ENCODE data around the gene CAPZB.

The CAPZB gene

DNA sequence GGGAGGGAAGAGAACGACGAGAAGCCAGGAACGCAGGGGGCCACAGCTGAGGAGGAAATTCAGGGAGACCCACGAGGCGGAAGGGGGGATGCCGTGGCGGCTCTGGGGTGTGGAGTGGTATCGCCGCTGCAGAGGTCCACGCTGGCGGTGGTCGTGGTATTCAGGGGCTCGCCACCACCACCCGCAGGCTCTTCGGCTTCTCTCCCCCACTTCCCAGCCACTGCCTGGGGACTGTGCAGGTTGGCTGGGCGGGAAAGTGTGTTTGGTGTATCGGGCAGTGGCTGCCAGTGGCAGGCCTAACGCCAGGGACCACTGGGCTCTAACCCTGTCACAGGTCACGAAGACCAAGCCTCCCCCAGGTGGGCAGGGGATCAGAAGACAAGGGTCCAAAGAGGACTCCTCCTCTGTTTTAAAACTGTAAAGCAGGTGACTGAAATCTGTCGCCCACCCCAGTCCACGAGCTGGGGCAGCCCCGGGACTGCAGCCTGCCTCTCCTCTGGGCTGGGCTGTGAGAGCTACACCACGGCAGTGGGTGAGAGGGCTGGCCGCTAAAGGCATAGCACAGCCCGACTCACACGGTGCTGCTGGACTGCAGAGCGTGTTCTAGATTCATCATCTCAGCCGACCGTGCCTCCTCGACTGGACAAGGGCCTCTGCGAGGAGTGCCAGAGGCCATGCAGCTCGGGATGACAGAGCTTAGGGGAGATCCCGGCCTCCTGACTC is 142.3 kb downstream of the CAPZB start:
- DNase-seq: no peak

DNA sequence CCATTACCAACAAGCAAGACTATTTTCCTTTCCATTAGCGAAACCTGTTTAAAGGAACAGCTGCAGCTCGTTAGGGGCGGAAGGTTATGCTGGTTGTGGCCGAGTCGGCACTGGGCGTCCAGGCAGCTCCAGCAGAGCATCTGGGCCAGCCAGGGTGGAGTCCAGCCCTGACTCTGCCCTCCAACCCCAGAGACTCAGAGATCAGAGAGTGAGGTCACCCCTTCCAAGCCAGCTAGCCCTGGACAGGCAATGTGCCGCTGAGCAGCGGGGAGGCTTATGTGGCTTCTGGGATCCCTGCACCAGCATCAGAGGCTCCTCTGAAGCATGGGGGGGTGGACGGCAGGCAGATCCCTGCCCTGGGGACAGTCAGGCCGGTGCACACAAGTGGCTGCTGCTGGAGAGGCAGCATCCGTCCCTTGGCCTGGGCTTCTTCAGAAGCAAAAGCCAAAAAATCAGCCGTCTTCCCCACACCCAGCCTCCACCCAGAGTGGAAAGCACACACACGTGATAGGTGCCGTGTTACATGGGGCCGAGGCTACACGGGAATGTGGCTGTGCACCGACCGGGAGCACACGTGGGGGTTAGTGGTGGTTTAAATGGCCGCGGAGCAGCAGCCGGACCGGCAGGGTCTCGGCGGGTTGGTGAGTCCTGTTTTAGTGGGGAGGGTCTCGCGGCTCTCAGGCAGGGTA is 143.1 kb downstream of the CAPZB start:
- no peak for DNase-seq

DNA sequence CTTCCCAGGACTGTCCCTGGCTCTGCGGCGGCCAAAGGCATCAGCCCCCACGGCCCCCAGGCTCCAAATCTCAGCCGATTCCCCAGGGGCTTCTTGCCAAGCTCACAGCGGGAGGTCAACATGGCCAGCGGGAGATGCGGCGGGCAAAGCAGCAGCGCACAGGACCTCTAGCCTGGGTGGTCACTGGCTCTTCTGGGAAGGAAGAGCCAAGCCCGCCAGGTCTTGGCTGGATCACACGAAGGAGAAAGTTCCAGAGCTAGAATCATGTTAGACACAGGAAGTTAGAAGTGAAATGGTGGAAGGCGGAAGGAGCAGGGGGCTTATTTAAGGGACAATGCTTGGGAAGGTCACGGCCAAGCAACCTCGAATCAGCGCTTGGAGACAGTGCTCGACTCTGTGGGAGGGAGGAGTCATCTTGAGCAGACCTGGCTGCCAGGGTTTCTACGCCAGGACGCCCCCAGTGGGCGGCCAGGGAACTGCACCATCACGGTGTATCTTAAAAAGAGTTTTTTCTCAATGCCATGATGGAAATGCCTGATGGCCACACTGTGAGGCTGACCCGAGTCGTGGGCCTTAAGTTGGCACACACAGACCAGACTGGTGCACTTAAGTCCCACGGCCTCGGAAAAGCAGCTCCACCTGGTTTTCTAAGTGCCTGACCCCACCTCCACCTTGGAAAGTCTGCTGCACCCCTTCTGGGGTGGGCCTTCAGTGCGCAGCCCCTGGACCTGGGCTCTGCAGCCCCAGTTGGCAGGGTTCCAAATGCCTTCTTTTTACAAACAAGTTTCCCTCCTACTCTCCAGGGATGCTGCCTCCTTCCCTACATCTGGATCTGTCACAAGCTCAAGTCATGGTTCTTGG is 143.9 kb downstream of the CAPZB start:
- peak; percentile 83 to 84 for DNase-seq

DNA sequence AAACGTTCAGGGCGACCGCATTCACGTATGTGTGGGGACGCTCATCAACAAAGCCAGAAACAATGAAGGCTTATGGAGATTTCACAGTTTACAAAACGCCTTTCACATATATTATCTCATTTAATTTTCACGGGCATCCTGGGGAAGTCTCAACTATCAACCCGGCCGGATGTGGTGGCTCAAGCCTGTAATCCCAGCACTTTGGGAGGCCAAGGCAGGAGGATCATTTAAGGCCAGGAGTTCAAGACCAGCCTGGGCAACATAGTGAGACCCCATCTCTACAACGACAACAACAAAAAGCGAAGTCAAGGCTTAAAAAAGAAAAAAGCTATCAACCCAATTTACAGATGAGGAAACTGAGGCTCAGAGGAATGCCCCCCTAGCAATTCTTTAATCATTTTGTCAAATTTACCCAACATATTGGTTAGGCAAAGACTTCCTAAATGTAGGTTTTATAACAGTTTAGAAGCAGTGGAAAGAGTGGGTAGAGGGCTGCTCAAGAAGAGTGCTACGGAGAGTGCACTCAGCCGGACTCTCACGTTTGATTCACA is 144.9 kb downstream of the CAPZB start:
- DNase-seq: no peak

DNA sequence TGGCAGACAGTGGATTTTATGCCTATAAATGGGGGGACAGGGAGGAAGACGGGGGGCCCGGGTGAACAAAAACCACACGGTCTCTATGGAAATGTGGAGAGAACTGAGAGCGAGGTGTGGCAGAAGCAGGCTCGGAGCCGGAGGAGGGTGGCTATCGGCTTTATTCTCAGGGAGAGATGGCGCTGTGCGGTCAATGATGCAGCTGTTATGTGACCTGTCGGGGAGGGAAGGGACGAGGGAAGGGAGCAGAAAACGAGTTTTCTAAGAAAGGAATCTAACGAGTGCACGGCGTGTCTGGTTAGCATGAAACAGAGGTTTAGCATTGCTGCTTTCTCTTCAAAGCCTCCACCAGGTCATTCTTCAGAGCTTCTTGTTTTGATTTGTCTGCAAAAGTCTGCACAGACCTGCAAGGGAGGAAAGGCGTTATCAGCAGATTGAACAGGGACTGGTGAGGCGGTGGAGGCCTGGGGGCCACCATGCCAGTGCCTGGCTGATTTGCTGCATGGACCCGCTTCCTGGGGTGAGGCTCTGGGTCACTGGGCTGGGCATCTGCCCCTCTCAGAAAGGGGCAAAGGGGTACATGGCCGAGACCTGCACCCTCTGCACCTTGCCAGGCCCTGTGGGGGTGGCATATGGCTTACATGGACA is 146.0 kb downstream of the CAPZB start:
- no peak for DNase-seq

DNA sequence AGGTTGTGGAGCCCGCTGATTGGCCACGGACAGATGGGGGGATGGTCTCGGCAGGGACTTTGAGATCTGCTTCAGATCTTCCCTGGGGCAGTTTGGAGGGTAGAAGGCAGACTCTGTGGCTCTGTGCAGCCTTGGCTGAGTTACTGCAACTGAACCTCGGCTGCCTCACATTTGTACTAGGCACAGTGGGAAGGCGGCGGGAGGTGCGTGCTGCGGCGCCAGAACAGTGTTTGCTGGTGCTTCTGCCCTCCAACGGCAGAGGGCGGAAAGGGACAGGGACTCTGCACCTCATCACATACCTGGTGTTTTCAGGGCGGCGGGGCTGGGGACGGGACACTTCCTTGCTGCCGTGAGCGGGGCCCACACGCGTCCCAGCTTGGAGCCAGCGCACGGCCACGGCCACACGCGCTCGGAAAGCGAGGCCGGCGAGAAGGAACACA is 147.0 kb downstream of the CAPZB start:
- no peak for DNase-seq

DNA sequence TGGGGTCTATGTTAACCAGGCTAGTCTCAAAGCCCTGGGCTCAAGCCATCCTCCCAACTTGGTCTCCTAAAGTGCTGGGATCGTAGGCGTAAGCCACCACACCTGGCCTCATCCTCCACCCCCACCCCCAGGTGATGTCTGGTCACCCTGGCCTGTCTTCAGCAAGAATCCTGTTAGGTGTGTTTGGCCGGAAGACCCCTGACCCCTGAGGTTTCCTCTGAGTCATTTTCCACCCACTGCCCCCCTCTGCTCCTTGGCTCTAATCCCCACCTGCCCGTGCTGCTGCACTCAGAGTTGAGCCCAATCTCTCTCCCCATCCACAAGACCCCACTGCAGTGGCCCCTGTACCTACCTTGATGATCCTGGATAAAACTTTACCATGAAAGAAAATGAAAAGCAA is 148.1 kb downstream of the CAPZB start:
- DNase-seq: no peak

DNA sequence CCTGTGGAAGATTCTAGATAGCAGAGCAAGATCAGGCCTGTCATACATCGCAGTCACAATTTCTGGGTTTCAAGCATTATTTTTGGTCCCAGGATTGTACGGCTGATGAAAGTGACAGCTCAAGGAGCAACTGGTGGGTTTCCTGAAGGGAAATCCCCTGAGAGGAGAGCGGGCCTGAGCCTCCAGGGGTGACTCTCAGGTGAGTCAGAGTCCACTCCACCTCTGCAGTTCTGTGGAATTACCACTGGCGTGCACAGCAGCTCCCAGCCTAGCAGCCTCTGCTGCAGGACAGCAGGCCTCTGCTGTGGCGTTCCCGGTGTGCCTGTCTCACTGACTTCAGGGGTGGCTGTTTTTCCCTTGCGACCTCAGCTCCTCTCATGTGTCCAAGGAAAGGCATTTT is 148.8 kb downstream of the CAPZB start:
- peak; percentile 55 to 56 for DNase-seq

DNA sequence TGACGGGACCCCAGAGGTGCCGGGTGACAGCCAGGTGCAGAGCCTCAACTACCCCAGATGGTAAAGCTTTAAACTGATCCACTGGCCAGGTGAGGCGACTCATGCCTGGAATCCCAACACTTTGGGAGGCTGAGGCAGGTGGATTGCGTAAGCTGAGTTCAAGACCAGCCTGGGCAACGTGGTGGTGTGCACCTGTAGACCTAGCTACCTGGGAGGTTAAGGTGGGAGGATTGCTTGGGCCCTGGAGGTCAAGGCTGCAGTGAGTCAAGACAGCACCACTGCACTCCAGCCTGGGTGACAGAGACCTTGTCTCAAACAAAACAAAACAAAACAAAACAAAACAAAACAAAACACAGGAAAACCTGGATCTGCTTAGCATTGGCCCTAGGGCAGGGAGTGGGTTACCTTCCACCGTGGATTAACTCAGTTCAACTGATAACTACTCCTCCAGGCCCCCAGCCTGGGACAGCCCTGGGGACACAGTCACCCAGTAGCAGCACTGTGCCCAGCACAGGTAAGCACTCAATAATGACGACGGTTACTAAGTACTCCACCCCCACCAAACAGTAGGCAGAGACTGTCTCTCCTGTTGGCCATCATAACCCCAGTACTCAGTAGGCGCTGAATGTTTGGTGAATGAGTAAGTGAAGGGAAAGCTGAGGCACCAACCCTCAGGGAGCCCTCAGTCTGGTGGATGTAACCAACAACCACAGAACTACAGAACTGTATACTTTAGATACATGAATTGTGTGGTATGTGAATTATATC is 151.6 kb downstream of the CAPZB start:
- DNase-seq: no peak

DNA sequence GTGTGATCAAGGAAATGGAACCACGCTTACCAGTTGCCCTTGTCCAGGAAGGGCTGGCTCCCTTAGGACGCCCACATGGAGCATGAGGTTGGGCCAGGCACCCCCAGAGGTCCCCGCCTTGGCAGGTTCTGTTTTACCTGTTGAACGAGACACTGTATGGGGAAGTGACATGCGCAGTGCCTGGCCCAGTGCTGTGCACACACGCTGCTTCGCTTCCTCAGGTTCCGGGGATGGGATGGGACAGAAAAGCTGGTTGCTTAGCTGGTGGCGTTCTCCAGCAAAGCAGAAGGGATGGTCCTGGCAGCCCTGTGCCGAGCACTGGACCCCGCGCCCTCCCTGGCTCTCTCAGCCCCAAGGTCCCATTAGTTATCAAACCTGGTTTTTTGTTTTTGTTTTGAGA is 152.5 kb downstream of the CAPZB start:
- no peak for DNase-seq

DNA sequence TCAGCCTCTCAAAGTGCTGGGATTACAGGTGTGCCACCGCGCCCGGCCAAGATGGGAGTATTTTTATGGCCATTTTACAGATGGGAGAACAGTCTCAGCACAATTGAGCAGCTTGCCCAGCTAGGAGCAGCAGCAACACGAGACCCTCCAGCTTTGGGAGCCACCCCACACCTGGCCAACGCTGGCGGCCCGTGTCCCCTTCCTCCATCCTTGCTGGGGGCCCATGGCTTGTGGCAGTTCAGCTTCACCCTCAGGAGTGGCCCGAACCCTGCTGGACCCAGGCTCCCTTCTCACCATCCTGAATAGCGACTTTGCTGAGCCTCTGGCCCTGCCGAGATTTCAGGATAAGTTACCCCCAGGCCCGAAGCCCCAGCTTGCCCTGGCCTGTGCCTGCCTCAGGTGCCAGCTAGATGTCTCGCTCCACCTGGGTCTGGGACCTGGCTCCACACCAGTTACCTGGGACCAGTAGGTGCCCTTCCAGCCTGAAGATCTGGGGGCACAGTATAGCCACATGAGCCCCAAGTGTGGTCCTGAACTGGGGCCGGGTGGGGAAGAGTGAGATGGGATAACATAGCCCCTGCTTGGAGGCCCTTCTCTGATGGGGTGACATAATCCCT is 154.0 kb downstream of the CAPZB start:
- no peak for DNase-seq

DNA sequence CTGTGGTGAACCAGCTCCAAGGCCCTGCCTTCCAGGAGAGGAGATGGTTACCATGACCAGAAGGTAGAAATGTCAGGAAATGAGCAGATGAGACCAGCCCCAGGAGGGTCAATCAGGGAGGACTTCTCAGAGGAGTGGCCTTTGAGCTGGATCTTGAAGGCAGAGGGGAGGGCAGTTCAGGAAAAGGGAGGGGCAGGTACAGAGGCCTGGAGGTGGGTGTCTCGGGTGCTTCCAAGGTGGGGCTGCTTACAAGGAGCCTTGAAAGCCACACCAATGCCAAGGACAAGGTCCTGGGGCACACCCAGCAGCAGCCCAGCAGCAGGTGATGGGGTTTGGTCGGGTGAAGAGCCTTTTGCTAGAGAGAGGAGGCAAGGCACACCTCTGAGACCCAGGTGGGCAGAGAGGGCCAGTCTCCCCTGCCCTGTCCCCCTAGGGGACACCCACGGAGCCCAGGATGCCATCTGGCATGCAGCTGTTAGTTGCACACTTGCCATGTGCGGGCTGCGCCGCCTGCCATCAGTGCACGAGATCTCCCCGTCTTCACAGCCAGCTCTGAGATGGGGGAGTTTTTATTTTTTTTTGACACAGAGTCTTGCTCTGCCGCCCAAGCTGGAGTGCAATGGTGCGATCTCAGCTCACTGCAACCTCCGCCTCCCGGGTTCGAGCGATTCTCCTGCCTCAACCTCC is 154.7 kb downstream of the CAPZB start:
- DNase-seq: no peak

DNA sequence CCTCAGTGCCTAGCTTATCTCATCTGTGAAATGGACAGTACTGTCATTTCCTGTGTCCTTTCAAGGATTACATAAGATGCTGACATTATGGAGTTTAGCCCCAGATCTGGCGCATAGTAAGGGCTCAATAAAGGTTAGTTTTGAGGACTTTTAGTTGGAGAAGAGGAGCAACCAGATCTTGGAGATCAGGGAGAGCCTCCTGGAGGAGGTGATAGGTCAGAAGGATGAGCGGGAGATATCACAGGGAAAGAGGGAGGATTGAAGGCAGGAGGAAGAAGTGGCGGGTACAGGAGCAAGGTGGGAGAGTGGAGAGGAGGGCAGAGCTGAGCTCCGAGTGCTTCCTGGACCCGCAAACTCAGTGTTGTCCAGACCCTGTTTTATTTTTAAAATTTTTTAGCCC is 155.7 kb downstream of the CAPZB start:
- DNase-seq: no peak

DNA sequence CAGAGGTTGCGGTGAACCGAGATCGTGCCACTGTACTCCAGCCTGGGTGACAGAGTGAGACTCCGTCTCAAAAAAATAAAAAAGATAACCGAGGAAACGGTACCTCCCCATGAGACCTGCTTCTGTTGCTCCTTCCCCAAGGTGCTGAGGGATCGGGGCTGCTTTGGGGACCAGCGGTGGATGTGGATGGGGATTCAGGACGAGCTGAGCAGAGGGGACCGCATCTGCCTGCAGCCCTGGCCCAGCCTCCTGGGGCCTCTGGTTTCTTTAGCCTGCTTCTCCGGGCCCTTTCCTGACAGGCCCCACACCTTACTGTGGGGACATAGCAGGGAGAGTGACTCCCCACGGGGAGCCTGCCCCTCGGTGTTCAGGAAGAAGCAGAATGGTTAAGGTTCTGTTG is 156.2 kb downstream of the CAPZB start:
- DNase-seq: no peak

DNA sequence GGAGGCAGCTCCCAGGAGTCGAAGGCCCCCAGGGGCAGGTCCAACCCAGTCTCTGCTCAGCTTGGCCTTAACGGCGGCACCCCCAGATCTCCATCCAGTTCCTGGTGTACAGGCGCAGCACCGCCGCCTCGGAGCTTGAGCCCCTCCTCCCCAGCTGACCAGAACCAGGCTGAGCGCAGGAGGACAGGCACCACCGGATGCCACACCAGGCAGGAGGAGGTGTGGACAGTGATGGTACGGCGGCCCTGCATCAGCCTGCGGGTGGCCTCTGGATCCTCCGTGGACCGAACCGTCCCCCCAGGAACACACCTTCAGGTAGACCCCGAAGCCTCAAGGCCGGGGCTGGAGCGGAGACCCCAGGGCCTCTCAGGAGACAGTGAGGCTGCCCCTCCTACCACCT is 156.9 kb downstream of the CAPZB start:
- DNase-seq: no peak

DNA sequence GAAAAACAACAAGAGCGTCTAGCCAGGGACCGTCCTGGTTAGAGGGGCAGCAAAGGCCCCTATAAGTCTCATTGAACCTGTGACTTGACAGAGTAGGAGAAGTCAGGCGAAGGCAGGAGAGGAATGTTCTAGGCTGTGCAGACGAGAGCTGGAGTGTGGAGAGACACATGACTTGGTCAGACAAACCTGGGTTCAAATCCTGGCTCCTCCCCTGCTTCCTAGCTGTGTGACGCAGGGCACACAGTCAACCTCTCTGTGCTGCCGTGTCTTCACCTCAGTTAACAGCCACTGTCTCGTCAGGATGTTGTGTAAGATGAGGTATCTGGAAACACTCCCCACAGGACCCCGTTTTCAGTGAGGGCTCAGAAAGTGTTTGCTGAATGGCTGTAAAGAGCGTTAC is 157.6 kb downstream of the CAPZB start:
- DNase-seq: no peak

DNA sequence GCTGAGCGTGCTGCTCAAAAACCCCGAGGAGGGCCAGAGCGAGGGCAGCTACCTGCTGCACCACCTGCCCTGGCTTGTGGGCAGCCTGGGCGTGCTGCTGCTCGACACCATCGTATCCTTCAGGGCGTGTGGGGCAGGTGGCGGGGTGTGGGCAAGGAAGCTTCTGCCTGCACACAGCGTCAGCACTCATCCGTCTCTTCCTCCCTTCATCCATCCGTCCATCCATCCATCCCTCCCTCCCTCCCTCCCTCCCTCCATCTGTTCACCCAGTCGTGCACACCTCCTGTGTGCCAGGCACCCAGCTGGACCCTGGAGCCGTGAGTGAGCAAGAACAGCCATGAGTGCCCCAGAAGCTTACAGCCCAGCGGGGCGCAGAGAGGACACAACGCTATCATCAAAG is 158.0 kb downstream of the CAPZB start:
- no peak for DNase-seq

DNA sequence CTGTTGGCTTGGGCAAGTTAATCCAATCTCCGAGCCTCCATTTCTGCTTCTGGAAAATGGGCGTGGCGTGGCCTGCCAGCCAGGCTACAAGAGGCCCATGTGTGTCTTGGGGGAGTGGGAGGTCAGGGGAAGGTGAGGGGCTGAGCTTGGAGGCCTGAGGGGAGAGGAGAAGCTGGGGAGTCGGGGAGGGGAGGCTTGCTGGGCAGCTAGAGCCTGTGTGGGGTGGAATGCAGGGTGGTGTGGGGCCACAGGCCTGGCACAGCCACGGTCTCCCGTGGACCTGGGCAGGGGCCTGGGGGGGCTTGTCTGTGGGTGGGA is 158.6 kb downstream of the CAPZB start:
- DNase-seq: no peak

DNA sequence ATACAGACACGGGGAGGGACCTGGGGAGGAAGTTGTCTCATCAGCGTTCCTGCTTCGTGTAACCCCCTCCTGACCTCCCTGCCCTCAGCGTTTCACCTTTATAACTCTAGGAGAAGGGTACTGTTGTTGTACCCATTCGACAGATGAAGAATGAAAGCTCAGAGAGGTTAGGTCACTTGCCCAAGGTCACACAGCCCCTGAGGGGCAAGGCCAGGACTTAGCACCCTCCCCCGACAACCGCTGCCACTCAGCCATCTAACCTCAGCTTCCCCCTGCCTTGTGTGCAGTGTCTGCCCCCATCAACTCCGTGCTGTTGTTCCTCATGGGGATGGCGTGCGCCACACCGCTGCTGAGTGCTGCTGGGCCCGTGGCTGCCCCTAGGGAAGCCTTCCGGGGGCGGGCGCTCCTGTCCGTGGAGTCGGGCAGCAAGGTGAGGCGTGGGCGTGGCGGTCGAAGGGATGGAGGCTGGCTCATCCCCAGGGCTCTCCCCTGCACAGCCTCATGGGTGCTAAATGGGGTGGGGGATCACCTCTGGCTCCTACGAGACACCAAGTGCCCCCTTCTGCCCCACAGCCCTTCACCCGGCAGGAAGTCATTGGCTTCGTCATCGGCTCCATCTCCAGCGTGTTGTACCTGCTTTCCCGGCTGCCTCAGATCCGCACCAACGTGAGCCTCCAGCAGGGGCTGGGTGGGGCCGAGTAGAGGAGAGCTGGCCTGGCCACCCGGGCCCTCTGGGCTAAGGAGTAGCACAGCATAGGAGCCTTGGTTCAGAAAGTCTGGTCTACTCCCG is 159.2 kb downstream of the CAPZB start:
- no peak for DNase-seq

DNA sequence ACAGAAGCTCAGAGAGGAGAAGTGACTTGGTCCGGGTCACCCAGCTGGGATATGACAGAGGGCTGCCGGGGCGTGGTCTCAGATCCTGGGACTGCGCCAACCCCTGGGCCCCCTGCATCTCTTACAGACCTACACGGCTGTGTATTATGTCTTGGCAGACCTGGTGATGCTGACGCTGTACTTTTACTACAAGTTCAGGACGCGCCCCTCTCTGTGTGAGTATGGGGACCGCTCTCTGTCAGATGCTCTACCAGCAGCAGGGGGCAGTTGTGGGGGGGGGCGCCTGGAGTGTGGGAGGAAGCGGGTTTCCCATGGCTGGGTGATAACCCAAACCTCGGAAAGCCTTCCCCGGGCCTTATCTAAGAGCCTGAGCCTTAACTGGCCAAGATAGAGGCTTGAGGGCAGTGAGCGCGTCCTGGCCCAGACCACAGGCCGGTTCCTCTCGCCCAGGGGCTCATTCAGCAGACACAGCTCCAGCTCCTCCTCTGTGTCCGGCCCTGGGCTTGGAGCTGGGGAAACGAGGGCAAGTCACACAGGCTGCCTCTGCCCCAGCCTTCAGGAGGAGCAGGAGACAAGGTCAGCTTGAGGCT is 159.9 kb downstream of the CAPZB start:
- DNase-seq: no peak

Measured in stimulated activated CD4-positive, alpha-beta T cell treated with anti-CD3 and anti-CD28 coated beads, Interleukin-2, amount 100 ng/mL, for 48 hours (primary cell).